Heart left ventricle (tissue), 16 donors: Measurements from ENCODE around the gene ZBTB14. TPM values are rescaled to one million over a fixed set of nuclear protein-coding genes. Genes with fewer than 3 reads are reported as not detected.

Source experiments
- ATAC-seq, 4 donors: fragments of 200-7000 bp; cut with Tn5 transposase; one replicate each; pipeline ENCODE4 v1.9.1; 2020 to 2022; ENCODE audit warnings: moderate library complexity in 4 of 4, mild to moderate bottlenecking in 3 of 4, moderate number of reproducible peaks in 1 of 4
- DNase-seq, 5 donors: peaks; one replicate each; pipeline ENCODE4 v3.0.0-alpha.2; 2020
- H3K27ac ChIP-seq, 12 donors: fragments of 200-600 bp; sonication (generic) in 4 of 12; one replicate each; pipeline versions ENCODE4 v1.5.0 to v1.8.0; 2016 to 2022; ENCODE audit warnings: mild to moderate bottlenecking in 2 of 12
- H3K27me3 ChIP-seq, 9 donors: fragments of 200-600 bp; sonication (generic) in 2 of 9; one replicate each; pipeline versions ENCODE4 v1.5.1 to v1.8.0; 2016 to 2022; ENCODE audit warnings: mild to moderate bottlenecking in 3 of 9
- H3K36me3 ChIP-seq, 9 donors: fragments of 200-600 bp; sonication (generic) in 2 of 9; one replicate each; pipeline versions ENCODE4 v1.5.0 to v1.8.0; 2018 to 2022; ENCODE audit warnings: mild to moderate bottlenecking in 2 of 9
- H3K4me1 ChIP-seq, 12 donors: fragments of 200-600 bp; sonication (generic) in 4 of 12; one replicate each; pipeline versions ENCODE4 v1.5.0 to v1.8.0; 2016 to 2022; ENCODE audit warnings: mild to moderate bottlenecking in 3 of 12
- H3K4me3 ChIP-seq, 12 donors: fragments of 200-600 bp; sonication (generic) in 4 of 12; one replicate each; pipeline versions ENCODE4 v1.5.0 to v1.8.0; 2017 to 2022; ENCODE audit warnings: mild to moderate bottlenecking in 9 of 12, moderate library complexity in 4 of 12
- H3K9me3 ChIP-seq, 12 donors: fragments of 200-600 bp; sonication (generic) in 4 of 12; one replicate each; pipeline versions ENCODE4 v1.5.0 to v1.8.0; 2016 to 2022; ENCODE audit warnings: mild to moderate bottlenecking in 1 of 12
- POLR2A ChIP-seq, 2 donors: fragments of 450-650 bp; IDR thresholded peaks; one replicate each; pipeline ENCODE4 v1.6.1; 2017; ENCODE audit warnings: antibody characterized with exemption in 2 of 2, mild to moderate bottlenecking in 2 of 2, moderate library complexity in 2 of 2
- WGBS, 4 donors: extraction: QIAGEN DNeasy Blood & Tissue Kit in 2 of 4; methylation state at CpG; one replicate each; pipeline versions ENCODE4 v1.1.5 to v1.1.7; 2013 to 2018; 5-methylcytosine and 5-hydroxymethylcytosine counted together
- intact Hi-C, 10 donors: fragments of 100-400 bp; cut with DNase I; formaldehyde crosslinking; loops; one replicate each; pipeline versions ENCODE4 v1.11.1 to v1.14.2; 2022
- polyA plus RNA-seq, 2 donors: library from polyadenylated mRNA; stranded (reverse); fragments of 200-250 nt; gene quantifications; one replicate each; pipeline ENCODE4 v1.2.3, GENCODE V29; 2013
- total RNA-seq, 9 donors: library from RNA; depleted of rRNA in 2 of 9; stranded (reverse); fragments of >200 nt in 2 of 9; fragmentation: NEBNext Ultra II Directional in 3 of 9; extraction: Animal tissue kit (Norgen Biotek cat#: 25700) in 3 of 9; gene quantifications; one replicate each; pipeline versions ENCODE4 v1.1.0 to v1.2.4, GENCODE V29; 2016 to 2023
- TF ChIP-seq, protein P1 (sequence below), 12 donors: fragments of 200-600 bp; sonication (generic) in 4 of 12; IDR thresholded peaks; one replicate each; pipeline versions ENCODE4 v1.5.0 to v1.8.0; 2018 to 2022; ENCODE audit warnings: antibody characterized with exemption in 12 of 12, mild to moderate bottlenecking in 5 of 12
- donor health status: ischemic (EF 13 %, LVEDD 7.1; RV severe dilation, severe dysfunction).
- donor health status: healthy with polysubstance abuse.
- donor health status: DM: no; HTN: yes; CAD: no.
- donor health status: DM: no; HTN: no; CAD: no.
- donor health status: ischemic (EF 25% LVEDD 6.9; RV normal size, moderate dysfunction).
- donor health status: ischemic (EF 25% LVEDD 5.7; RV mildly dilated, moderate dysfunction).
- donor health status: healthy.
- donor health status: DM: yes; HTN: yes; CAD: no.
- donor health status: ischemic (EF 35%, LVEDD 5.7; RV mildly dilated, moderate dysfunction).
- donor health status: nonischemic (EF 11% LVEDD 7.7; RV severe dilation, severe dysfunction).
- donor health status: DM: yes; HTN: yes; CAD: no.
- donor health status: PGD.
- donor health status: ischemic (EF 29% LVEDD 5.4; RV normal size, mild dysfunction).
- donor health status: nonischemic (EF 23%, LVEDD 6.1; RV moderate dilation, normal function).

Gene ZBTB14
- total and polyA plus RNA-seq, 11 donors: 2.3 to 9.5 (median 6.7) TPM

DNA sequence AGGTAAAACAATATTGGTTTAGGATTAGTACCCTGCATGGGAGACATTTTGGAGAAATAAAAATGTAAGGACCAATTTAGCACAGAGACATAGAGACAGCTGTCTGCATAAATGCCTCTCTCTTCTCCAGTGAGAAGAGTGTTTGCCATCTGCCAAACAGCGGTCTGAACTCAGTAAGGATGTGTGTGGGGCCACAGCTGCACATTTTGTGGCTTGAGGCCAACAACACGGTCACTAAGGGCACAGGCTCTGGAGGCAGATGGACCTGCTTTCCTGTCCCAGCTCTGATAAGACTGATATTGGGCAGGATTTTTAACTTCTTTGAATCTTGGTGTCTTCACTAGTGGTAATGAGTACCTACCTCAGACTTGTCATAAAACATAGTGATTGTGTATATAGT, 10.2 kb downstream of the ZBTB14 start:
- intact Hi-C loops: no loop called here
- H3K27ac ChIP-seq: no peak overlapping the region
- ATAC-seq (peak in 1 of 4 donors; percentile 52), DNase-seq (peak in 2 of 5 donors; percentile 13 to 20)
- H3K27me3 ChIP-seq: no peaks in the 10 kb centered on the region
- H3K4me3 ChIP-seq: no peak overlapping the region
- H3K4me1 ChIP-seq: peaks cover 0 to 10% (median 0%) of the 10 kb centered on the region in 12 donors
- no peak for TF ChIP-seq POLR2A (IDR thresholded peaks at IDR 0.05)
- TF ChIP-seq, protein P1, sequence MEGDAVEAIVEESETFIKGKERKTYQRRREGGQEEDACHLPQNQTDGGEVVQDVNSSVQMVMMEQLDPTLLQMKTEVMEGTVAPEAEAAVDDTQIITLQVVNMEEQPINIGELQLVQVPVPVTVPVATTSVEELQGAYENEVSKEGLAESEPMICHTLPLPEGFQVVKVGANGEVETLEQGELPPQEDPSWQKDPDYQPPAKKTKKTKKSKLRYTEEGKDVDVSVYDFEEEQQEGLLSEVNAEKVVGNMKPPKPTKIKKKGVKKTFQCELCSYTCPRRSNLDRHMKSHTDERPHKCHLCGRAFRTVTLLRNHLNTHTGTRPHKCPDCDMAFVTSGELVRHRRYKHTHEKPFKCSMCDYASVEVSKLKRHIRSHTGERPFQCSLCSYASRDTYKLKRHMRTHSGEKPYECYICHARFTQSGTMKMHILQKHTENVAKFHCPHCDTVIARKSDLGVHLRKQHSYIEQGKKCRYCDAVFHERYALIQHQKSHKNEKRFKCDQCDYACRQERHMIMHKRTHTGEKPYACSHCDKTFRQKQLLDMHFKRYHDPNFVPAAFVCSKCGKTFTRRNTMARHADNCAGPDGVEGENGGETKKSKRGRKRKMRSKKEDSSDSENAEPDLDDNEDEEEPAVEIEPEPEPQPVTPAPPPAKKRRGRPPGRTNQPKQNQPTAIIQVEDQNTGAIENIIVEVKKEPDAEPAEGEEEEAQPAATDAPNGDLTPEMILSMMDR (IDR thresholded peaks at IDR 0.05): no peak
- no peaks in the 10 kb centered on the region for H3K9me3 ChIP-seq
- peaks cover 0 to 16% (median 7%) of the 10 kb centered on the region in 9 donors for H3K36me3 ChIP-seq
- 9 to 29% (median 18%) methylated on average over 2 of the region's 2 CpGs for WGBS, 4 donors

DNA sequence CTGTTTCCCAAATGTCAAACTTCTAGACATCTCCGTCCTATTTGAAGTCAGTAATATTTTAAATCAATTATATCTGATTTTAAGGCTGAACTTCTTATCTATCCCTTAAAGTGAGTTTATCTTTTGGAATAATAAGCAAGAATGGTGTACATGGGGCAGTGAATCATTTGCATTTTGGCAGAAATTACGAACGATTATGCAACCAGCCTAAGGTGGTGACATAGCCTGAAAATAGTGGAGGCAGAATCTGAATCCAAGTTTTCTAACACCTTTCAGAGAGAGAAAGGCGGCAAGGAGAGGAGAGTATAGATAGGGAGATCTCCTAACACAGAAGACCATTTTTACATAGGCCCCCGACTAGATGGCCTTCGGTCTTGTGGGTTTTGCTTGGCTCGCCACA, 10.7 kb downstream of the ZBTB14 start:
- no peak for ATAC-seq
- TF ChIP-seq, protein P1 (IDR thresholded peaks at IDR 0.05): no peak
- TF ChIP-seq POLR2A (IDR thresholded peaks at IDR 0.05): no peak
- no peaks in the 10 kb centered on the region for H3K9me3 ChIP-seq
- 80 to 88% (median 84%) methylated on average over 7 of the region's 7 CpGs for WGBS, 4 donors
- intact Hi-C loops: no loop called here
- peaks cover 0 to 10% (median 0%) of the 10 kb centered on the region in 12 donors for H3K4me1 ChIP-seq
- peaks cover 0 to 11% (median 1%) of the 10 kb centered on the region in 9 donors for H3K36me3 ChIP-seq
- H3K27ac ChIP-seq: no peak overlapping the region
- no peak overlapping the region for H3K4me3 ChIP-seq
- H3K27me3 ChIP-seq: no peaks in the 10 kb centered on the region
- no peak for DNase-seq

DNA sequence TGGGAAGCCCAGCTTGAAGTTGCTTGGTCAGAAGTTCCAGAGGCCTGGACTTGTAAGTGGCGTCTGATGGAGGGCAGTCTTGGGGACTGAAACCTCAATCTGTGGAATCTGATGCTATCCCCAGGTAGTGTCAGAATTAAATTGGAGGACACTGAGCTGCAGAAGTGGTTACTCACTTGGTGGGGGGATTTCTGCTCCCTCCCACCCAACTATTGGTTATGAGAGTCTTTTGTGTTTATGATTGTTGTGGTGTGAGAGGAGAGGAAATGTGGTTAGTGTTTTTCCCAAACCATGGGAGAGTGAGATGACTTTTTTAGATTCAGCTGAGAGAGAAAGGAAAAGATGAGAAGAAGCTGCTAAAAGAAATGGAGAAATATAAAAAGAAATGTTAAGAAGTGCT, 12.8 kb downstream of the ZBTB14 start:
- 75 to 100% (median 86%) methylated on average over 1 of the region's 1 CpG for WGBS, 4 donors
- intact Hi-C loops: no loop called here
- ATAC-seq: no peak

DNA sequence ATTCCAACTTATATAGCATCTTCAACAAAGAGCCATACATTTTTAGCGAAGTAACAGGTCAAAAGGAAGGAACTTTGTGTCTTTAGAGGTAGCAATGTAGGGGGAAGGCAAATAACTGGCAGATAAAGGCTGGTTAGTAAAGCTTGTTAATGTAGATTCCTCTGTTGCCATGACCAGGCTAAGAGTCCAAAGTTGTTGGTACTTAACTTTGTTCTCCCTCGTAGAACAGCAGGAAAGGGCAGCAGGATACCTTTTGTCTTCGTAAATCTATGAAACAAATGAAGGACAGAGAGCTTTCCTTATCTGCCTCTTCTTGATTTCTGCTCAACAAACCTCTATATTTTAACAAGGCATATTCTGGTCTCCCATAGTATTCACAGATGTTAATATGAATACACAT, 18.6 kb downstream of the ZBTB14 start:
- Histone ChIP-seq H3K36me3 (no peaks in the 10 kb centered on the region), H3K27me3 (no peaks in the 10 kb centered on the region), H3K9me3 (no peaks in the 10 kb centered on the region), H3K27ac (no peak overlapping the region), H3K4me3 (no peak overlapping the region), H3K4me1 (no peaks in the 10 kb centered on the region)
- no peak for ATAC-seq
- 26 to 36% (median 32%) methylated on average over 3 of the region's 3 CpGs for WGBS, 4 donors
- TF ChIP-seq POLR2A (IDR thresholded peaks at IDR 0.05): no peak
- TF ChIP-seq, protein P1 (IDR thresholded peaks at IDR 0.05): no peak
- intact Hi-C loops: no loop called here
- DNase-seq: no peak

More for the DNA sequence above, 12.8 kb downstream of the ZBTB14 start:
- no peak for DNase-seq
- no peaks in the 10 kb centered on the region for H3K9me3 ChIP-seq
- H3K4me3 ChIP-seq: no peak overlapping the region
- H3K36me3 ChIP-seq: peaks cover 0 to under 1% (median 0%) of the 10 kb centered on the region in 9 donors
- H3K27me3 ChIP-seq: no peaks in the 10 kb centered on the region
- peaks cover 0 to 10% (median 0%) of the 10 kb centered on the region in 12 donors for H3K4me1 ChIP-seq
- no peak for TF ChIP-seq POLR2A (IDR thresholded peaks at IDR 0.05)
- TF ChIP-seq, protein P1 (IDR thresholded peaks at IDR 0.05): no peak
- H3K27ac ChIP-seq: no peak overlapping the region
